HG02938 (cell line): ENCODE data around the gene GHITM.

Experiments
- ATAC-seq: cut with Tn5 transposase; IDR thresholded peaks from one replicate; pipeline ENCODE4 v1.9.1; 2021; ENCODE audit warnings: mild to moderate bottlenecking, moderate library complexity; ENCODE audit not compliant: unreplicated experiment

GHITM gene

DNA sequence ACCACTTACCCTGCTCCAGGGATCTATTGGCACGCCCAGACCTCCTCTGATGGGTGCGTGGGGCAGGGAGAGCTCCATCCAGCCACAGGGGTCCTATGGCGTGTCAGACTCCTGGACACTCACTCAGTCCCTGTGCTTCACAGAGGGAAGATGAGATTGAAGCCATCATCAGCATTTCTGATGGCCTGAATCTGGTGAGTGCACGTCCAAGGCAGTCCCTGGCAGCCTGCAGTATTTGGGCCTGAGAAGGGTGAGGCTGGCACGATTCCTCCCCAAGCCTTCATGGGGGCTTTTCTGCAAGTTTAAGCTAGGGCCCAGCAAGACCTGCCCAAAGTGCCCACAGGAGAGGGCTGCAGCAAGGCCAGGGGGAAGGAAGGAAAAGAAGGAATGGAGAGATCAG lies 58.3 kb downstream of the GHITM start:
- no peak for ATAC-seq

DNA sequence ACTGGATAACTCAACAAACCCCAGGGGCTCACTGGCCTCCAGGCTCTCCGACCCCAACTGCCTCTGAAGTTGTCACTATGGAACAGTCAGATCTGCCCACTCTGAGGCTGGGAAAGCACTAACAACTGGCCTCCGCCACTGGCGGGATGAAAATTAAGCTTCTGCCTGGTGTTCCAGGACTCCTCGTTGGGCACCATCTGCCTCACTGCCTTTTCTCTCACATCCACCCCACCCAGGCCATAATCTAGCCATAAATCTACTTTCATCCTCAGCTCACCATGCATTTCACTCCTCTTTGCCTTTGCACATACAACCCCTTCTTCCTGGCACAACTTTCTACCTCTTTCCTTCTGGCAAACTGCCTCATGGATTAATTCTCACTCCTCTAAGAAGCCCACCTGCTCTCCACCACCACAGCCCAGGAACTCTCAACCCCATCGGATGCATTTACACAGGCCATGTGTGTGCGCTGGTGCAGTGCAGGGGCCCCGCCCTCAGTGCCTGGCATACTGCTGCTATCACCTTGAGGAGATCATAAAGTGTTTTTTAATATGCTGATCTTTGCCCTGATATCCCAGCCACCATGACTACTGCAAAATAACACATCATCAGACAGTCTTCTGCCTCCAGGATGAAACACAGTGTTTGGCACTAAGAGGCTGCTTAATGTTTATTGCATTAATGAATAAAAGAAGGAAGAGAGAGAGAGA lies 59.1 kb downstream of the GHITM start:
- no peak for ATAC-seq

GRCh38 chr10:84200537-84201243 lies 61.4 kb downstream of the GHITM start:
- ATAC-seq, result no peak

DNA sequence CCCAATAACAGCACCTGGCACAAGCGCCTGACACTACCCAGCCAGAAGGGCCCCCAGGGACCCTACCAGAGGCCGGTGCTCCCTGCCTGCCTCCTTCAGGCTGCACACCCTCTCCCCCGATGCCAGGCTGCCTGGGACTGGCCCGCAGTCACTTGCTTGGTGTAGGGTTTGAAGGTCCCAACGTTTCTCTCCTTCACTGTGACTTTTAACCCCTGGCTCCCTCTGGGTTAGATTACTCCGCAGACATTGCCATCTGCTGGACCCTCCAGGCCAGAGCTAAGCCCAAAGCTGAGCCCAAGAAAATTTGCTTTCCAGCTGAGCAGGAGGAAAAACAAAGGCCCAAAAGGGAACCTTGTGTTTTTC lies 61.9 kb downstream of the GHITM start:
- no peak for ATAC-seq

GRCh38 chr10:84201682-84202081 lies 62.4 kb downstream of the GHITM start:
- ATAC-seq, result no peak

GRCh38 chr10:84202349-84202748 lies 63.0 kb downstream of the GHITM start:
- ATAC-seq, result no peak
